Endothelial cell of umbilical vein (primary cell): ENCODE data around the gene BMPR1A. TPM values are rescaled to one million over a fixed set of nuclear protein-coding genes. Genes with fewer than 3 reads are reported as not detected.
A peak's percentile ranks its signal among the peaks of the same experiment; 100 is the strongest.

Experiments used
- BruUV-seq: library from RNA; stranded (reverse); fragments of 400-500 nt; replicated peaks from 2 replicates; lab custom pipeline; 2021; lab: Mats Ljungman, UMichigan
- CTCF ChIA-PET: fragments of 300-600, 350-600 bp; sonication (Branson Sonifier 250); formaldehyde crosslinking; loops from one replicate; lab custom pipeline; 2021; ENCODE audit warnings: antibody characterized with exemption, inconsistent platforms; lab: Charles Lee
- POLR2A ChIA-PET: fragments of 300-600, 350-600 bp; sonication (Branson Sonifier 250); formaldehyde crosslinking; loops from one replicate; lab custom pipeline; 2021; ENCODE audit warnings: antibody characterized with exemption, inconsistent platforms; lab: Charles Lee
- DNase-seq: peaks from one replicate; pipeline ENCODE4 v3.0.0-alpha.2; 2011; ENCODE audit warnings: low read depth, low spot score
- FAIRE-seq: peaks from 2 replicates; lab custom pipeline; 2011; peaks lifted over from hg19 to GRCh38; lab: Jason Lieb, UNC
- H2AFZ ChIP-seq: 2 replicates; pipeline ENCODE4 v1.6.0; 2012; ENCODE audit warnings: low read depth, low read length, control low read depth, inconsistent platforms
- H3K27ac ChIP-seq: 2 replicates; pipeline ENCODE4 v1.5.1; 2011; ENCODE audit warnings: low read depth, mild to moderate bottlenecking, control low read depth, low read length, moderate library complexity; ENCODE audit not compliant: insufficient read depth
- H3K27me3 ChIP-seq, 2 experiments: 2 replicates each; pipeline versions ENCODE4 v1.6.0 to v1.6.1; 2011; ENCODE audit warnings: low read length in 2 of 2, mixed read lengths in 1 of 2; ENCODE audit not compliant: control insufficient read depth in 2 of 2, insufficient read depth in 2 of 2
- H3K36me3 ChIP-seq, 2 experiments: 2 replicates in 1 of 2; 3 replicates in 1 of 2; pipeline ENCODE4 v1.5.1; 2011; ENCODE audit warnings: low read length in 2 of 2, mild to moderate bottlenecking in 1 of 2, moderate library complexity in 1 of 2; ENCODE audit not compliant: control insufficient read depth in 2 of 2, insufficient read depth in 2 of 2; ENCODE audit errors: extremely low read depth in 1 of 2
- H3K4me1 ChIP-seq: 3 replicates; pipeline ENCODE4 v1.5.1; 2011; ENCODE audit warnings: mild to moderate bottlenecking, low read length; ENCODE audit not compliant: control insufficient read depth, insufficient read depth; ENCODE audit errors: extremely low read depth
- H3K4me2 ChIP-seq: 2 replicates; pipeline ENCODE4 v1.6.1; 2011; ENCODE audit warnings: low read length, control low read depth, mixed read lengths; ENCODE audit not compliant: insufficient read depth
- H3K4me3 ChIP-seq, 3 experiments: fragments of 200-600 bp in 1 of 3; sonication (generic), shearing (Covaris generic) in 1 of 3; replicated peaks in 1 of 3; 2 replicates each; pipeline ENCODE4 v1.5.1; 2011 to 2016; ENCODE audit warnings: control low read depth in 3 of 3, low read length in 3 of 3, mild to moderate bottlenecking in 2 of 3, inconsistent platforms in 1 of 3, low read depth in 1 of 3, moderate library complexity in 1 of 3; ENCODE audit not compliant: insufficient read depth in 1 of 3
- H3K79me2 ChIP-seq: 2 replicates; pipeline ENCODE4 v1.6.0; 2012; ENCODE audit warnings: low read length, inconsistent platforms; ENCODE audit not compliant: control insufficient read depth, insufficient read depth
- H3K9ac ChIP-seq: replicated peaks from 2 replicates; pipeline ENCODE3; 2011; ENCODE audit warnings: low read length, control low read depth; ENCODE audit not compliant: insufficient read depth; ENCODE audit errors: extremely low read depth
- H3K9me1 ChIP-seq: replicated peaks from 3 replicates; pipeline ENCODE4 v1.6.0; 2011; ENCODE audit warnings: mild to moderate bottlenecking, low read length; ENCODE audit not compliant: control insufficient read depth, insufficient read depth; ENCODE audit errors: extremely low read depth
- H3K9me3 ChIP-seq: replicated peaks from 2 replicates; pipeline ENCODE4 v1.5.1; 2012; ENCODE audit warnings: low read length, inconsistent platforms; ENCODE audit not compliant: control insufficient read depth, insufficient read depth
- H4K20me1 ChIP-seq: replicated peaks from 2 replicates; pipeline ENCODE3; 2011; ENCODE audit warnings: mild to moderate bottlenecking, low read length; ENCODE audit not compliant: control insufficient read depth, insufficient read depth; ENCODE audit errors: extremely low read depth
- EZH2 ChIP-seq: IDR thresholded peaks from 2 replicates; pipeline ENCODE4 v1.6.1; 2012; ENCODE audit warnings: borderline replicate concordance, low read depth, mild to moderate bottlenecking, moderate library complexity, low read length, inconsistent platforms; ENCODE audit not compliant: severe bottlenecking
- FOS ChIP-seq: IDR thresholded peaks from 2 replicates; pipeline ENCODE4 v1.6.1; 2011; ENCODE audit warnings: mild to moderate bottlenecking, low read length, moderate library complexity, borderline replicate concordance; ENCODE audit not compliant: insufficient read depth
- GATA2 ChIP-seq: IDR thresholded peaks from 2 replicates; pipeline ENCODE4 v1.7.0; 2011; ENCODE audit warnings: low read depth, mild to moderate bottlenecking, moderate library complexity, mixed read lengths, low read length; ENCODE audit not compliant: insufficient read length, insufficient read depth
- JUN ChIP-seq: IDR thresholded peaks from 2 replicates; pipeline ENCODE4 v1.6.1; 2011; ENCODE audit warnings: borderline replicate concordance, low read depth; ENCODE audit not compliant: insufficient read length, insufficient read depth
- MYC ChIP-seq: IDR thresholded peaks from one replicate; pipeline ENCODE4 v1.6.1; 2011; ENCODE audit warnings: mild to moderate bottlenecking, low read depth, low read length
- POLR2A ChIP-seq: IDR thresholded peaks from 2 replicates; pipeline ENCODE4 v1.6.1; 2012; ENCODE audit warnings: low read depth, mild to moderate bottlenecking, control low read depth, low read length
- POLR2AphosphoS5 ChIP-seq: IDR thresholded peaks from 2 replicates; pipeline ENCODE4 v1.6.1; 2012; ENCODE audit warnings: low read depth, mild to moderate bottlenecking, control low read depth, low read length, moderate library complexity; ENCODE audit not compliant: insufficient read depth
- dilution Hi-C: fragments of 300-500 bp; cut with MboI; formaldehyde crosslinking; loops from one replicate; pipeline ENCODE4 v1.15.0; 2019; ENCODE audit warnings: low sequenced_read_pairs; ENCODE audit not compliant: extremely low pct_ligation_motif_present
- intact Hi-C: fragments of 100-400 bp; cut with micrococcal nuclease; formaldehyde crosslinking; loops from one replicate; pipeline ENCODE4 v1.10.0; 2022
- polyA plus RNA-seq, 4 experiments: library from polyadenylated mRNA; depleted of rRNA in 3 of 4; stranded (reverse) in 3 of 4; unstranded in 1 of 4; fragments of >200 nt; gene quantifications; 2 replicates each; pipeline versions ENCODE4 v1.2.1 to v1.2.3, GENCODE V29; 2011 to 2012; ENCODE audit warnings: missing spikeins in 1 of 4
- total RNA-seq: library from RNA; stranded (reverse); gene quantifications from 2 replicates; pipeline ENCODE4 v1.2.3, GENCODE V29; 2021
- TF ChIP-seq, protein P1 (sequence below), 2 donors: IDR thresholded peaks; 1 replicate in 1 of 2; 2 replicates in 1 of 2; pipeline ENCODE4 v1.5.1; 2011; ENCODE audit warnings: low read length in 2 of 2, mild to moderate bottlenecking in 2 of 2, moderate library complexity in 2 of 2, control low read depth in 1 of 2, inconsistent platforms in 1 of 2, low read depth in 1 of 2; ENCODE audit not compliant: insufficient read depth in 1 of 2; ENCODE audit errors: extremely low read depth in 1 of 2
- TF ChIP-seq, protein P2 (sequence below): IDR thresholded peaks from 2 replicates; pipeline ENCODE4 v1.6.1; 2011; ENCODE audit not compliant: insufficient read depth, insufficient read length

The BMPR1A gene
- total and polyA plus RNA-seq, 2 donors (not counting 3 experiments of a cell fraction or from before 2014, with no cell fraction given), result not detected

DNA sequence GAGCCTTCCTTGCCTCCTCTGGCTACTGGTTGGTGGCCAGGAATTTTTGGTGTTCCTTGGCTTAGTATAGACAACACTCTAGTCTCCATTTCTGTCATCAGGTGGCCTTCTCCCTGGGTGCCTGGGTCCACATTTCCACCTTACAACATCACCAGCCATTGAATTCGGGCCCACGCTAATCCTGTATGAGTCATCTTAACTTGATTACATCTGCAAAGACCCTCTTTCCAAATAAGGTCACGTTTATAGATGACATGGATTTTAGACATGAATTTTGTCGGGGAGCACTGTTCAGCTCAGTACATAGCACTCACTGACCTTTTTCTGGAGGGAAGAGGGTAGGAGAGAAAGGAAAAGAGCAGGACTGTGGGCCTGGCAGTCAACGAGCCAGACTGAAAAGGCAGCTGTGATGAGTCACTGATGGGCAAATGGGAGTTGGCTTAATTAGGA is 161.6 kb downstream of the BMPR1A start:
- H3K4me2 ChIP-seq, result no peak overlapping the region
- DNase-seq (no peak), FAIRE-seq (no peak)
- H3K4me1 ChIP-seq, result no peaks in the 10 kb centered on the region
- H3K36me3 ChIP-seq, result no peaks in the 10 kb centered on the region
- H3K9me3 ChIP-seq, result no peaks in the 10 kb centered on the region
- no peak for TF ChIP-seq MYC
- peak; percentile 28 for TF ChIP-seq FOS
- H4K20me1 ChIP-seq, result no peaks in the 10 kb centered on the region
- ChIA-PET CTCF (interaction anchor here (1.4 to 1.6 kb wide), 2 partner anchors 18 to 222 kb away, joined by 4 read pairs; no protein-coding TSS in a partner anchor), POLR2A (no interaction called here)
- H3K27ac ChIP-seq, result no peak overlapping the region
- H2AFZ ChIP-seq, result no peak overlapping the region
- H3K79me2 ChIP-seq, result no peaks in the 10 kb centered on the region
- peaks cover 11 to 24% of the 10 kb centered on the region in 2 experiments for H3K27me3 ChIP-seq
- intact Hi-C loops, result no loop called here
- no peak overlapping the region for H3K4me3 ChIP-seq
- dilution Hi-C loops, result no loop called here
- BruUV-seq, result no TSS peak
- no peaks in the 10 kb centered on the region for H3K9me1 ChIP-seq
- H3K9ac ChIP-seq, result no peak overlapping the region

DNA sequence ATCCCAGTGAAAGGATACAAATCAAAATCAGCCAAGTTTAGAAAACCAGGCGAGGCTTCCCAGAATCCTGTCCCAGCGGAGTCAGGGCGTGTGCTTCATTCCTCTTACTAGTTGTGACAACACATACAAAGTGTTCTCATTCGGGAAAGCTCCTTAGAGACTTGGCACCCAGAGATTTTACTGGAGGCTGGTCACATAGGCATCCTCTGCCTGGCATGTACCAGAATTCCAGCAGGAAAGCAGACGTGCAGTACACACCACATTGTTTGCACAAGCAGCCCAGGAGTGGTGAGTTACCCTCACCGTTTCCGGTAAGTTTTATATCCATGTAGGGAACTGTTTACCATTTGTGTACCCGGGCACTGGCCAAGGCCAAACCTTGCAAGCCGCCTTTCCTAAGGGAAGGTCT is 166.1 kb downstream of the BMPR1A start:
- CTCF ChIA-PET, result no interaction called here
- Histone ChIP-seq H3K27me3 (peaks cover 4 to 6% of the 10 kb centered on the region in 2 experiments), H3K4me2 (no peak overlapping the region), H4K20me1 (no peaks in the 10 kb centered on the region), H2AFZ (no peak overlapping the region), H3K79me2 (no peaks in the 10 kb centered on the region), H3K9me3 (no peaks in the 10 kb centered on the region), H3K4me3 (no peak overlapping the region), H3K9ac (no peak overlapping the region), H3K27ac (no peak overlapping the region), H3K9me1 (no peaks in the 10 kb centered on the region), H3K36me3 (no peaks in the 10 kb centered on the region), H3K4me1 (no peaks in the 10 kb centered on the region)
- no peak for DNase-seq
- POLR2A ChIA-PET, result no interaction called here
- no TSS peak for BruUV-seq
- TF ChIP-seq MYC, result no peak
- no peak for TF ChIP-seq GATA2
- TF ChIP-seq POLR2AphosphoS5, result no peak
- no peak for TF ChIP-seq JUN
- no peak for TF ChIP-seq FOS
- TF ChIP-seq EZH2, result no peak
- TF ChIP-seq, protein P1, sequence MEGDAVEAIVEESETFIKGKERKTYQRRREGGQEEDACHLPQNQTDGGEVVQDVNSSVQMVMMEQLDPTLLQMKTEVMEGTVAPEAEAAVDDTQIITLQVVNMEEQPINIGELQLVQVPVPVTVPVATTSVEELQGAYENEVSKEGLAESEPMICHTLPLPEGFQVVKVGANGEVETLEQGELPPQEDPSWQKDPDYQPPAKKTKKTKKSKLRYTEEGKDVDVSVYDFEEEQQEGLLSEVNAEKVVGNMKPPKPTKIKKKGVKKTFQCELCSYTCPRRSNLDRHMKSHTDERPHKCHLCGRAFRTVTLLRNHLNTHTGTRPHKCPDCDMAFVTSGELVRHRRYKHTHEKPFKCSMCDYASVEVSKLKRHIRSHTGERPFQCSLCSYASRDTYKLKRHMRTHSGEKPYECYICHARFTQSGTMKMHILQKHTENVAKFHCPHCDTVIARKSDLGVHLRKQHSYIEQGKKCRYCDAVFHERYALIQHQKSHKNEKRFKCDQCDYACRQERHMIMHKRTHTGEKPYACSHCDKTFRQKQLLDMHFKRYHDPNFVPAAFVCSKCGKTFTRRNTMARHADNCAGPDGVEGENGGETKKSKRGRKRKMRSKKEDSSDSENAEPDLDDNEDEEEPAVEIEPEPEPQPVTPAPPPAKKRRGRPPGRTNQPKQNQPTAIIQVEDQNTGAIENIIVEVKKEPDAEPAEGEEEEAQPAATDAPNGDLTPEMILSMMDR (IDR thresholded peaks at IDR 0.05; ENCODE audit: extremely low read depth in 1 of 2, insufficient read depth in 1 of 2, low read depth in 1 of 2, low read length in 2 of 2), result no peak
- TF ChIP-seq, protein P2, sequence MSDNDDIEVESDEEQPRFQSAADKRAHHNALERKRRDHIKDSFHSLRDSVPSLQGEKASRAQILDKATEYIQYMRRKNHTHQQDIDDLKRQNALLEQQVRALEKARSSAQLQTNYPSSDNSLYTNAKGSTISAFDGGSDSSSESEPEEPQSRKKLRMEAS, result no peak
- no peak for TF ChIP-seq POLR2A
- intact Hi-C loops (no loop called here), dilution Hi-C loops (no loop called here)
- FAIRE-seq, result no peak
